Panc1 (cell line): Measurements from ENCODE around the gene LLPH. TPM values are rescaled to one million over a fixed set of nuclear protein-coding genes. Genes with fewer than 3 reads are reported as not detected.

Experiments used
- ATAC-seq: fragments of 200-7000 bp; cut with Tn5 transposase; 2 replicates; pipeline ENCODE4 v1.9.1; 2020; ENCODE audit warnings: mild to moderate bottlenecking, moderate library complexity
- BruUV-seq: library from RNA; stranded (reverse); fragments of 400-500 nt; replicated peaks from 2 replicates; lab custom pipeline; 2021; lab: Mats Ljungman, UMichigan
- CTCF ChIA-PET: fragments of 300-600 bp; sonication (Branson Sonifier 250); formaldehyde crosslinking; loops from one replicate; lab custom pipeline; 2022; ENCODE audit warnings: antibody characterized with exemption; lab: Charles Lee
- POLR2A ChIA-PET: fragments of 300-600 bp; sonication (Branson Sonifier 250); formaldehyde crosslinking; loops from one replicate; lab custom pipeline; 2022; ENCODE audit warnings: antibody characterized with exemption; lab: Charles Lee
- DNase-seq: peaks from one replicate; pipeline ENCODE4 v3.0.0-alpha.2; 2010; ENCODE audit warnings: low read depth, low spot score
- H3K27ac ChIP-seq: 2 replicates; pipeline ENCODE4 v1.5.1; 2011; ENCODE audit warnings: mild to moderate bottlenecking, low read length, inconsistent platforms
- H3K27me3 ChIP-seq: fragments of 200-500 bp; sonication (Bioruptor generic); 2 replicates; pipeline ENCODE4 v1.6.0; 2014; ENCODE audit warnings: low read length, inconsistent platforms; ENCODE audit not compliant: control insufficient read depth, insufficient read depth
- H3K36me3 ChIP-seq: fragments of 200-500 bp; sonication (Bioruptor generic); 2 replicates; pipeline ENCODE4 v1.5.1; 2014; ENCODE audit warnings: inconsistent platforms, mild to moderate bottlenecking, low read length, moderate library complexity; ENCODE audit not compliant: control insufficient read depth, insufficient read depth
- H3K4me1 ChIP-seq: 2 replicates; pipeline ENCODE4 v1.5.1; 2011; ENCODE audit warnings: inconsistent platforms, mild to moderate bottlenecking, low read length, moderate library complexity; ENCODE audit not compliant: control insufficient read depth, insufficient read depth
- H3K4me3 ChIP-seq, 2 experiments: 2 replicates each; pipeline ENCODE4 v1.5.1; 2011 to 2012; ENCODE audit warnings: low read depth in 2 of 2, low read length in 2 of 2, mild to moderate bottlenecking in 2 of 2, inconsistent platforms in 1 of 2, moderate library complexity in 1 of 2
- H3K9me3 ChIP-seq: fragments of 200-500 bp; sonication (Bioruptor generic); 2 replicates; pipeline ENCODE4 v1.5.1; 2014; ENCODE audit warnings: low read depth, mild to moderate bottlenecking, inconsistent platforms, low read length, moderate library complexity; ENCODE audit not compliant: control insufficient read depth, insufficient read depth
- CTCF ChIP-seq: fragments of 450-650 bp; IDR thresholded peaks from 2 replicates; pipeline ENCODE4 v1.5.1; 2017; ENCODE audit warnings: mild to moderate bottlenecking
- POLR2AphosphoS5 ChIP-seq: IDR thresholded peaks from 2 replicates; pipeline ENCODE4 v1.6.1; 2012; ENCODE audit warnings: mild to moderate bottlenecking, low read depth, low read length, moderate library complexity
- REST ChIP-seq, 2 experiments: IDR thresholded peaks; 2 replicates each; pipeline ENCODE4 v1.6.1; 2011 to 2012; ENCODE audit warnings: low read depth in 2 of 2, control low read depth in 1 of 2, low read length in 1 of 2, mild to moderate bottlenecking in 1 of 2, moderate library complexity in 1 of 2; ENCODE audit not compliant: insufficient read depth in 1 of 2
- SIN3A ChIP-seq: IDR thresholded peaks from 2 replicates; pipeline ENCODE4 v1.6.1; 2012; ENCODE audit warnings: low read depth, mild to moderate bottlenecking, low read length, moderate library complexity, borderline replicate concordance; ENCODE audit not compliant: insufficient read depth
- TCF7L2 ChIP-seq: IDR thresholded peaks from 2 replicates; pipeline ENCODE4 v1.6.1; 2011; ENCODE audit warnings: mild to moderate bottlenecking, low read depth, low read length, inconsistent platforms
- in situ Hi-C: cut with HindIII; loops from 2 replicates; pipeline ENCODE4 v1.10.0; 2016; ENCODE audit warnings: low sequenced_read_pairs, low pct_unique_long_range_greater_than_20kb
- intact Hi-C: fragments of 100-400 bp; cut with micrococcal nuclease; formaldehyde crosslinking; loops from one replicate; pipeline ENCODE4 v1.10.0; 2022; ENCODE audit not compliant: unreplicated experiment
- total RNA-seq: library from RNA; stranded (reverse); gene quantifications from one replicate; pipeline ENCODE4 v1.2.1, GENCODE V29; 2021; ENCODE audit not compliant: unreplicated experiment

The LLPH gene
- total RNA-seq, 1 experiment from 2014 or later, result 40.5 TPM

GRCh38 chr12:66083766-66084165 is 46.8 kb downstream of the LLPH start:
- Histone ChIP-seq H3K36me3 (no peaks in the 10 kb centered on the region), H3K4me3 (no peak overlapping the region), H3K27me3 (no peaks in the 10 kb centered on the region), H3K9me3 (peaks cover 10% of the 10 kb centered on the region; the same call in 1 of the 2 replicates), H3K27ac (no peak overlapping the region), H3K4me1 (peaks cover 10% of the 10 kb centered on the region; the same call in 1 of the 2 replicates)
- CTCF ChIA-PET, result no interaction called here
- TF ChIP-seq POLR2AphosphoS5 (no peak), TCF7L2 (no peak), SIN3A (no peak), CTCF (no peak), REST (IDR thresholded peaks at IDR 0.05; ENCODE audit: insufficient read depth in 1 of 2, low read depth in 2 of 2, low read length in 1 of 2) (no peak)
- no TSS peak for BruUV-seq
- intact Hi-C loops, result loop anchor here (10.0 kb wide), 1 partner anchor 779 kb away; no protein-coding TSS in a partner anchor
- DNase-seq (no peak), ATAC-seq (no peak)
- POLR2A ChIA-PET, result no interaction called here
- in situ Hi-C loops, result no loop called here

DNA sequence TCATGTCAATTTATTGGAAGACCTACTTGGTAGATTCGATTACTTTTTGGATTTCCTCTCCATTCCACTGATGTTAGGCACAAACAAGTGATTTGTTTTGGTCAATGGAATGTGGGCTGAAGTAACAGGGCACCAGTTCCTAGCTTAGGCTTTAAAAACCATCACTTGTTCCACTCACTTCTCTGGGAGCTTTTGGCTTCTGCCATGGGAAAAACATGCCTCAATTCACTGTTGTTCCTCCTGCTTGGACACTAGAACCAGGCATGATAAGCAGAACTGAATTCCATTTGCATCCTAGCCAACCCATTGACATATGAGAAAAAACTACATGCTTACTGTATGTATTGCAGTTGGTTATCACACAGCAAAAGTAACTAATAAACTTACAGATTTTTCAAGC is 47.8 kb downstream of the LLPH start:
- Histone ChIP-seq H3K36me3 (no peaks in the 10 kb centered on the region), H3K27me3 (no peaks in the 10 kb centered on the region), H3K27ac (no peak overlapping the region), H3K9me3 (peaks cover 10% of the 10 kb centered on the region; the same call in 1 of the 2 replicates), H3K4me3 (no peak overlapping the region), H3K4me1 (peaks cover 10% of the 10 kb centered on the region; the same call in 1 of the 2 replicates)
- no peak for DNase-seq
- intact Hi-C loops (loop anchor here (10.0 kb wide), 1 partner anchor 778 kb away; no protein-coding TSS in a partner anchor), in situ Hi-C loops (no loop called here)
- POLR2A ChIA-PET, result no interaction called here
- CTCF ChIA-PET, result no interaction called here
- TF ChIP-seq POLR2AphosphoS5 (no peak), TCF7L2 (no peak), SIN3A (no peak), CTCF (no peak), REST (IDR thresholded peaks at IDR 0.05; ENCODE audit: insufficient read depth in 1 of 2, low read depth in 2 of 2, low read length in 1 of 2) (no peak)
- no TSS peak for BruUV-seq
- ATAC-seq, result no peak
